GM23338 (cell line): Measurements from ENCODE around the gene RPGRIP1L. TPM values are rescaled to one million over a fixed set of nuclear protein-coding genes. Genes with fewer than 3 reads are reported as not detected.

Experiments used
- ATAC-seq: fragments of 200-7000 bp; cut with Tn5 transposase; 3 replicates; pipeline ENCODE4 v1.9.1; 2020
- DNase-seq: peaks from one replicate; pipeline ENCODE4 v3.0.0-alpha.2; 2015; ENCODE audit warnings: low spot score
- H2AFZ ChIP-seq: fragments of 200-600 bp; sonication (generic); 2 replicates; pipeline ENCODE4 v1.8.0; 2016; ENCODE audit warnings: antibody characterized with exemption, mild to moderate bottlenecking, moderate library complexity
- H3F3A ChIP-seq: fragments of 200-600 bp; sonication (generic); replicated peaks from 2 replicates; pipeline ENCODE4 v1.8.0; 2017; ENCODE audit warnings: antibody characterized with exemption, mixed run types, low read depth
- H3K27ac ChIP-seq: fragments of 200-600 bp; sonication (generic); 2 replicates; pipeline ENCODE4 v1.6.1; 2016; ENCODE audit warnings: low read depth
- H3K27me3 ChIP-seq: fragments of 200-600 bp; sonication (generic); 2 replicates; pipeline ENCODE4 v1.8.0; 2016; ENCODE audit warnings: mild to moderate bottlenecking, mixed run types, moderate library complexity; ENCODE audit not compliant: insufficient read depth
- H3K36me3 ChIP-seq: fragments of 200-600 bp; sonication (generic); 2 replicates; pipeline ENCODE4 v1.8.0; 2016; ENCODE audit warnings: mild to moderate bottlenecking; ENCODE audit not compliant: insufficient read depth
- H3K4me1 ChIP-seq: fragments of 200-600 bp; sonication (generic); 2 replicates; pipeline ENCODE4 v1.8.0; 2016; ENCODE audit warnings: mild to moderate bottlenecking, moderate library complexity; ENCODE audit not compliant: insufficient read depth
- H3K4me2 ChIP-seq: fragments of 200-600 bp; sonication (generic); 2 replicates; pipeline ENCODE4 v1.7.1; 2017; ENCODE audit warnings: mixed run types
- H3K4me3 ChIP-seq: fragments of 200-600 bp; sonication (generic); 2 replicates; pipeline ENCODE4 v1.6.1; 2016; ENCODE audit warnings: mixed run types
- H3K79me2 ChIP-seq: fragments of 200-600 bp; sonication (generic); replicated peaks from 2 replicates; pipeline ENCODE4 v1.8.0; 2017; ENCODE audit warnings: mild to moderate bottlenecking; ENCODE audit not compliant: insufficient read depth
- H3K9me2 ChIP-seq: fragments of 200-600 bp; sonication (generic); 2 replicates; pipeline ENCODE4 v1.8.0; 2017; ENCODE audit not compliant: insufficient read depth
- H4K20me1 ChIP-seq: fragments of 200-600 bp; sonication (generic); replicated peaks from 2 replicates; pipeline ENCODE4 v1.8.0; 2017; ENCODE audit warnings: mild to moderate bottlenecking; ENCODE audit not compliant: insufficient read depth
- H3K27ac Mint-ChIP-seq: 2 replicates; pipeline ENCODE4 v1.8.0; 2020; ENCODE audit warnings: inconsistent platforms, mild to moderate bottlenecking, moderate library complexity, mixed read lengths
- H3K27me3 Mint-ChIP-seq: 3 replicates; pipeline ENCODE4 v1.8.0; 2022; ENCODE audit warnings: low read depth, mild to moderate bottlenecking, moderate library complexity, mixed read lengths, inconsistent platforms; ENCODE audit not compliant: insufficient read depth, poor library complexity
- H3K36me3 Mint-ChIP-seq: 3 replicates; pipeline ENCODE4 v1.8.0; 2021; ENCODE audit warnings: low read depth, mild to moderate bottlenecking, inconsistent platforms, moderate library complexity, mixed read lengths
- H3K4me1 Mint-ChIP-seq: 3 replicates; pipeline ENCODE4 v1.8.0; 2020; ENCODE audit warnings: mild to moderate bottlenecking, inconsistent platforms, mixed read lengths
- H3K4me3 Mint-ChIP-seq: 3 replicates; pipeline ENCODE4 v1.8.0; 2021; ENCODE audit warnings: moderate library complexity, mild to moderate bottlenecking, inconsistent platforms, mixed read lengths
- H3K9me3 Mint-ChIP-seq: 3 replicates; pipeline ENCODE4 v1.8.0; 2020; ENCODE audit warnings: moderate library complexity, mild to moderate bottlenecking, inconsistent platforms, mixed read lengths
- CREB1 ChIP-seq: fragments of 250-450 bp; sonication (Bioruptor Pico); IDR thresholded peaks from 2 replicates; pipeline ENCODE4 v1.5.0; 2020; ENCODE audit warnings: low read depth, mild to moderate bottlenecking, moderate library complexity
- EZH2 ChIP-seq: fragments of 200-600 bp; sonication (generic); IDR thresholded peaks from one replicate; pipeline ENCODE4 v1.8.0; 2017; ENCODE audit warnings: antibody characterized with exemption, mild to moderate bottlenecking, low read depth; ENCODE audit not compliant: unreplicated experiment
- EZH2phosphoT487 ChIP-seq: fragments of 200-600 bp; sonication (generic); IDR thresholded peaks from one replicate; pipeline ENCODE4 v1.8.1; 2018; ENCODE audit warnings: antibody characterized with exemption; ENCODE audit not compliant: unreplicated experiment
- JUNB ChIP-seq: IDR thresholded peaks from one replicate; pipeline ENCODE4 v1.6.1; 2016; ENCODE audit warnings: antibody characterized with exemption; ENCODE audit not compliant: unreplicated experiment
- NANOG ChIP-seq: IDR thresholded peaks from 2 replicates; pipeline ENCODE4 v1.6.1; 2016; ENCODE audit warnings: antibody characterized with exemption, borderline replicate concordance
- POLR2AphosphoS5 ChIP-seq: IDR thresholded peaks from 2 replicates; pipeline ENCODE4 v1.6.1; 2016; ENCODE audit warnings: antibody characterized with exemption, low read depth
- STAT1 ChIP-seq: IDR thresholded peaks from one replicate; pipeline ENCODE4 v1.6.1; 2016; ENCODE audit warnings: antibody characterized with exemption; ENCODE audit not compliant: unreplicated experiment
- ZNF114 ChIP-seq: fragments of 250-450 bp; sonication (Bioruptor Pico); IDR thresholded peaks from 2 replicates; pipeline ENCODE4 v1.5.0; 2020; ENCODE audit warnings: mild to moderate bottlenecking, moderate library complexity
- ZNF331 ChIP-seq: fragments of 250-450 bp; sonication (Bioruptor Pico); IDR thresholded peaks from 2 replicates; pipeline ENCODE4 v1.5.0; 2020; ENCODE audit warnings: low read depth, mild to moderate bottlenecking, moderate library complexity
- polyA plus RNA-seq: library from polyadenylated mRNA; unstranded; fragments of >200 nt; fragmentation: Nextera tagmentation; extraction: Ambion mirVana; gene quantifications from 2 replicates; pipeline ENCODE4 v1.2.1, GENCODE V29; 2016
- total RNA-seq: library from RNA; depleted of rRNA; stranded (reverse); fragments of >200 nt; shearing (Covaris generic); gene quantifications from 2 replicates; pipeline ENCODE4 v1.2.3, GENCODE V29; 2014
- TF ChIP-seq, protein P1 (sequence below): IDR thresholded peaks from one replicate; pipeline ENCODE4 v1.6.1; 2018; ENCODE audit warnings: antibody characterized with exemption; ENCODE audit not compliant: unreplicated experiment
- TF ChIP-seq, protein P2 (sequence below): fragments of 250-450 bp; sonication (Bioruptor Pico); IDR thresholded peaks from 2 replicates; pipeline ENCODE4 v1.5.0; 2020; ENCODE audit warnings: mild to moderate bottlenecking, moderate library complexity
- TF ChIP-seq, protein P3 (sequence below), 2 experiments: fragments of 200-600 bp in 1 of 2; sonication (generic) in 1 of 2; conservative IDR thresholded peaks; 2 replicates each; pipeline versions ENCODE4 v1.5.1 to v1.6.1; 2016 to 2017; ENCODE audit warnings: antibody characterized with exemption in 2 of 2, low read depth in 2 of 2, mild to moderate bottlenecking in 2 of 2, moderate library complexity in 1 of 2
- TF ChIP-seq, protein P4 (sequence below): IDR thresholded peaks from 2 replicates; pipeline ENCODE4 v1.6.1; 2016; ENCODE audit warnings: antibody characterized with exemption

The RPGRIP1L gene
- total and polyA plus RNA-seq, 2 experiments from 2014 or later, result 11.4 to 21.3 TPM

DNA sequence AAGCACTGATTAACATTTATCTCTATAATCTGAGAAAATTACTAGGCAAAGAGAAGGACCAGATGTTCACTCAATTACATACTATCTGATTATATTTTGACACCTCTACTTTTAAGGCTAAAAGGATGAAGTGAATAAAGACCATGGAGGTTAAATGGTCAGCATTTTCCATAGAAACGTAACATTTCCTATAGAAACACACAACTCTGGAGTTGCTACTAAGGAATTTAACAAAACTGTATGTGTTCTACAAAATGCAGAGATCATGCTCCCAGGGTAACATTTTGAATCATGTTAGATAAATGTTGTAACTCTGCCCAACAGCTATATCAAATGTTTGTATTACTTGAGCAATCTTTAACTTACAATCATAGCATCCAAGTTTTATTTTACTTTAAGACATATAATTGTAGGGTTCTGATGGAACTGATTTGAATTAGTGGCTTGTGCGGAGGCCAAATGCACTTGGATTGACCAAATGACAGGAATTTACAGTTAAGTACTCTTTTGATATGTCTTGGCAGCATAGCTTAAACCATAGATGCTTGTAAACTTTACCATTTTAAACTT, 97.7 kb downstream of the RPGRIP1L start:
- Histone ChIP-seq H3K4me1 (no peaks in the 10 kb centered on the region), H3K27ac (no peak overlapping the region), H3K4me2 (no peak overlapping the region), H4K20me1 (no peaks in the 10 kb centered on the region), H2AFZ (no peak overlapping the region), H3K79me2 (no peaks in the 10 kb centered on the region), H3K4me3 (no peak overlapping the region), H3K9me2 (no peaks in the 10 kb centered on the region), H3K36me3 (no peaks in the 10 kb centered on the region), H3K27me3 (no peaks in the 10 kb centered on the region), H3F3A (no peaks in the 10 kb centered on the region)
- no peaks in the 10 kb centered on the region; the same call in 2 of the 3 replicates for H3K36me3 Mint-ChIP-seq
- no peak for ATAC-seq
- H3K4me1 Mint-ChIP-seq, result no peaks in the 10 kb centered on the region
- no peak overlapping the region for H3K4me3 Mint-ChIP-seq
- no peaks in the 10 kb centered on the region for H3K27me3 Mint-ChIP-seq
- no peak for DNase-seq
- no peak overlapping the region for H3K27ac Mint-ChIP-seq
- H3K9me3 Mint-ChIP-seq, result no peaks in the 10 kb centered on the region
- TF ChIP-seq EZH2phosphoT487 (no peak), STAT1 (no peak), ZNF331 (CRISPR knock-in tag) (no peak), POLR2AphosphoS5 (no peak), EZH2 (no peak), ZNF114 (CRISPR knock-in tag) (no peak), NANOG (no peak), JUNB (no peak), CREB1 (CRISPR knock-in tag) (no peak)
- TF ChIP-seq, protein P1, sequence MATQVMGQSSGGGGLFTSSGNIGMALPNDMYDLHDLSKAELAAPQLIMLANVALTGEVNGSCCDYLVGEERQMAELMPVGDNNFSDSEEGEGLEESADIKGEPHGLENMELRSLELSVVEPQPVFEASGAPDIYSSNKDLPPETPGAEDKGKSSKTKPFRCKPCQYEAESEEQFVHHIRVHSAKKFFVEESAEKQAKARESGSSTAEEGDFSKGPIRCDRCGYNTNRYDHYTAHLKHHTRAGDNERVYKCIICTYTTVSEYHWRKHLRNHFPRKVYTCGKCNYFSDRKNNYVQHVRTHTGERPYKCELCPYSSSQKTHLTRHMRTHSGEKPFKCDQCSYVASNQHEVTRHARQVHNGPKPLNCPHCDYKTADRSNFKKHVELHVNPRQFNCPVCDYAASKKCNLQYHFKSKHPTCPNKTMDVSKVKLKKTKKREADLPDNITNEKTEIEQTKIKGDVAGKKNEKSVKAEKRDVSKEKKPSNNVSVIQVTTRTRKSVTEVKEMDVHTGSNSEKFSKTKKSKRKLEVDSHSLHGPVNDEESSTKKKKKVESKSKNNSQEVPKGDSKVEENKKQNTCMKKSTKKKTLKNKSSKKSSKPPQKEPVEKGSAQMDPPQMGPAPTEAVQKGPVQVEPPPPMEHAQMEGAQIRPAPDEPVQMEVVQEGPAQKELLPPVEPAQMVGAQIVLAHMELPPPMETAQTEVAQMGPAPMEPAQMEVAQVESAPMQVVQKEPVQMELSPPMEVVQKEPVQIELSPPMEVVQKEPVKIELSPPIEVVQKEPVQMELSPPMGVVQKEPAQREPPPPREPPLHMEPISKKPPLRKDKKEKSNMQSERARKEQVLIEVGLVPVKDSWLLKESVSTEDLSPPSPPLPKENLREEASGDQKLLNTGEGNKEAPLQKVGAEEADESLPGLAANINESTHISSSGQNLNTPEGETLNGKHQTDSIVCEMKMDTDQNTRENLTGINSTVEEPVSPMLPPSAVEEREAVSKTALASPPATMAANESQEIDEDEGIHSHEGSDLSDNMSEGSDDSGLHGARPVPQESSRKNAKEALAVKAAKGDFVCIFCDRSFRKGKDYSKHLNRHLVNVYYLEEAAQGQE, result no peak
- TF ChIP-seq, protein P2, sequence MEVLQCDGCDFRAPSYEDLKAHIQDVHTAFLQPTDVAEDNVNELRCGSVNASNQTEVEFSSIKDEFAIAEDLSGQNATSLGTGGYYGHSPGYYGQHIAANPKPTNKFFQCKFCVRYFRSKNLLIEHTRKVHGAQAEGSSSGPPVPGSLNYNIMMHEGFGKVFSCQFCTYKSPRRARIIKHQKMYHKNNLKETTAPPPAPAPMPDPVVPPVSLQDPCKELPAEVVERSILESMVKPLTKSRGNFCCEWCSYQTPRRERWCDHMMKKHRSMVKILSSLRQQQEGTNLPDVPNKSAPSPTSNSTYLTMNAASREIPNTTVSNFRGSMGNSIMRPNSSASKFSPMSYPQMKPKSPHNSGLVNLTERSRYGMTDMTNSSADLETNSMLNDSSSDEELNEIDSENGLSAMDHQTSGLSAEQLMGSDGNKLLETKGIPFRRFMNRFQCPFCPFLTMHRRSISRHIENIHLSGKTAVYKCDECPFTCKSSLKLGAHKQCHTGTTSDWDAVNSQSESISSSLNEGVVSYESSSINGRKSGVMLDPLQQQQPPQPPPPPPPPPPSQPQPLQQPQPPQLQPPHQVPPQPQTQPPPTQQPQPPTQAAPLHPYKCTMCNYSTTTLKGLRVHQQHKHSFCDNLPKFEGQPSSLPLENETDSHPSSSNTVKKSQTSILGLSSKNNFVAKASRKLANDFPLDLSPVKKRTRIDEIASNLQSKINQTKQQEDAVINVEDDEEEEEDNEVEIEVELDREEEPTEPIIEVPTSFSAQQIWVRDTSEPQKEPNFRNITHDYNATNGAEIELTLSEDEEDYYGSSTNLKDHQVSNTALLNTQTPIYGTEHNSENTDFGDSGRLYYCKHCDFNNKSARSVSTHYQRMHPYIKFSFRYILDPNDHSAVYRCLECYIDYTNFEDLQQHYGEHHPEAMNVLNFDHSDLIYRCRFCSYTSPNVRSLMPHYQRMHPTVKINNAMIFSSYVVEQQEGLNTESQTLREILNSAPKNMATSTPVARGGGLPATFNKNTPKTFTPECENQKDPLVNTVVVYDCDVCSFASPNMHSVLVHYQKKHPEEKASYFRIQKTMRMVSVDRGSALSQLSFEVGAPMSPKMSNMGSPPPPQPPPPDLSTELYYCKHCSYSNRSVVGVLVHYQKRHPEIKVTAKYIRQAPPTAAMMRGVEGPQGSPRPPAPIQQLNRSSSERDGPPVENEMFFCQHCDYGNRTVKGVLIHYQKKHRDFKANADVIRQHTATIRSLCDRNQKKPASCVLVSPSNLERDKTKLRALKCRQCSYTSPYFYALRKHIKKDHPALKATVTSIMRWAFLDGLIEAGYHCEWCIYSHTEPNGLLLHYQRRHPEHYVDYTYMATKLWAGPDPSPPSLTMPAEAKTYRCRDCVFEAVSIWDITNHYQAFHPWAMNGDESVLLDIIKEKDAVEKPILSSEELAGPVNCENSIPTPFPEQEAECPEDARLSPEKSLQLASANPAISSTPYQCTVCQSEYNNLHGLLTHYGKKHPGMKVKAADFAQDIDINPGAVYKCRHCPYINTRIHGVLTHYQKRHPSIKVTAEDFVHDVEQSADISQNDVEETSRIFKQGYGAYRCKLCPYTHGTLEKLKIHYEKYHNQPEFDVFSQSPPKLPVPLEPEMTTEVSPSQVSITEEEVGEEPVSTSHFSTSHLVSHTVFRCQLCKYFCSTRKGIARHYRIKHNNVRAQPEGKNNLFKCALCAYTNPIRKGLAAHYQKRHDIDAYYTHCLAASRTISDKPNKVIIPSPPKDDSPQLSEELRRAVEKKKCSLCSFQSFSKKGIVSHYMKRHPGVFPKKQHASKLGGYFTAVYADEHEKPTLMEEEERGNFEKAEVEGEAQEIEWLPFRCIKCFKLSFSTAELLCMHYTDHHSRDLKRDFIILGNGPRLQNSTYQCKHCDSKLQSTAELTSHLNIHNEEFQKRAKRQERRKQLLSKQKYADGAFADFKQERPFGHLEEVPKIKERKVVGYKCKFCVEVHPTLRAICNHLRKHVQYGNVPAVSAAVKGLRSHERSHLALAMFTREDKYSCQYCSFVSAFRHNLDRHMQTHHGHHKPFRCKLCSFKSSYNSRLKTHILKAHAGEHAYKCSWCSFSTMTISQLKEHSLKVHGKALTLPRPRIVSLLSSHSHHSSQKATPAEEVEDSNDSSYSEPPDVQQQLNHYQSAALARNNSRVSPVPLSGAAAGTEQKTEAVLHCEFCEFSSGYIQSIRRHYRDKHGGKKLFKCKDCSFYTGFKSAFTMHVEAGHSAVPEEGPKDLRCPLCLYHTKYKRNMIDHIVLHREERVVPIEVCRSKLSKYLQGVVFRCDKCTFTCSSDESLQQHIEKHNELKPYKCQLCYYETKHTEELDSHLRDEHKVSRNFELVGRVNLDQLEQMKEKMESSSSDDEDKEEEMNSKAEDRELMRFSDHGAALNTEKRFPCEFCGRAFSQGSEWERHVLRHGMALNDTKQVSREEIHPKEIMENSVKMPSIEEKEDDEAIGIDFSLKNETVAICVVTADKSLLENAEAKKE (CRISPR knock-in tag), result no peak
- TF ChIP-seq, protein P3, sequence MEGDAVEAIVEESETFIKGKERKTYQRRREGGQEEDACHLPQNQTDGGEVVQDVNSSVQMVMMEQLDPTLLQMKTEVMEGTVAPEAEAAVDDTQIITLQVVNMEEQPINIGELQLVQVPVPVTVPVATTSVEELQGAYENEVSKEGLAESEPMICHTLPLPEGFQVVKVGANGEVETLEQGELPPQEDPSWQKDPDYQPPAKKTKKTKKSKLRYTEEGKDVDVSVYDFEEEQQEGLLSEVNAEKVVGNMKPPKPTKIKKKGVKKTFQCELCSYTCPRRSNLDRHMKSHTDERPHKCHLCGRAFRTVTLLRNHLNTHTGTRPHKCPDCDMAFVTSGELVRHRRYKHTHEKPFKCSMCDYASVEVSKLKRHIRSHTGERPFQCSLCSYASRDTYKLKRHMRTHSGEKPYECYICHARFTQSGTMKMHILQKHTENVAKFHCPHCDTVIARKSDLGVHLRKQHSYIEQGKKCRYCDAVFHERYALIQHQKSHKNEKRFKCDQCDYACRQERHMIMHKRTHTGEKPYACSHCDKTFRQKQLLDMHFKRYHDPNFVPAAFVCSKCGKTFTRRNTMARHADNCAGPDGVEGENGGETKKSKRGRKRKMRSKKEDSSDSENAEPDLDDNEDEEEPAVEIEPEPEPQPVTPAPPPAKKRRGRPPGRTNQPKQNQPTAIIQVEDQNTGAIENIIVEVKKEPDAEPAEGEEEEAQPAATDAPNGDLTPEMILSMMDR (conservative IDR thresholded peaks at IDR 0.05; ENCODE audit: low read depth in 2 of 2), result no peak
- TF ChIP-seq, protein P4, sequence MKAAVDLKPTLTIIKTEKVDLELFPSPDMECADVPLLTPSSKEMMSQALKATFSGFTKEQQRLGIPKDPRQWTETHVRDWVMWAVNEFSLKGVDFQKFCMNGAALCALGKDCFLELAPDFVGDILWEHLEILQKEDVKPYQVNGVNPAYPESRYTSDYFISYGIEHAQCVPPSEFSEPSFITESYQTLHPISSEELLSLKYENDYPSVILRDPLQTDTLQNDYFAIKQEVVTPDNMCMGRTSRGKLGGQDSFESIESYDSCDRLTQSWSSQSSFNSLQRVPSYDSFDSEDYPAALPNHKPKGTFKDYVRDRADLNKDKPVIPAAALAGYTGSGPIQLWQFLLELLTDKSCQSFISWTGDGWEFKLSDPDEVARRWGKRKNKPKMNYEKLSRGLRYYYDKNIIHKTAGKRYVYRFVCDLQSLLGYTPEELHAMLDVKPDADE, result no peak
